K562 (cell line): Measurements from ENCODE around the gene SLC17A9. TPM values are rescaled to one million over a fixed set of nuclear protein-coding genes. Genes with fewer than 3 reads are reported as not detected.

Source experiments
- CBFB ChIP-seq: sonication (generic); formaldehyde crosslinking; IDR thresholded peaks from 2 replicates; pipeline ENCODE4 v1.4.0; 2020; ENCODE audit warnings: mild to moderate bottlenecking, missing genetic modification reagents
- CREBBP ChIP-seq: IDR thresholded peaks from one replicate; pipeline ENCODE4 v1.6.1; 2012; ENCODE audit warnings: low read depth, mild to moderate bottlenecking, control low read depth, inconsistent platforms, low read length
- E2F3 ChIP-seq: fragments of 250-450 bp; sonication (Bioruptor Pico); IDR thresholded peaks from 2 replicates; pipeline ENCODE4 v1.4.0; 2020; ENCODE audit warnings: mild to moderate bottlenecking
- ETV6 ChIP-seq, 3 experiments: fragments of 150-350 bp in 1 of 3; sonication (generic) in 1 of 3; formaldehyde crosslinking in 1 of 3; IDR thresholded peaks; 2 replicates each; pipeline versions ENCODE4 v1.6.1 to v1.8.0; 2014 to 2022; ENCODE audit warnings: borderline replicate concordance in 2 of 3, low read depth in 2 of 3, antibody characterized with exemption in 1 of 3, low read length in 1 of 3, mild to moderate bottlenecking in 1 of 3, missing genetic modification reagents in 1 of 3
- MAFF ChIP-seq: IDR thresholded peaks from 2 replicates; pipeline ENCODE4 v1.6.1; 2012; ENCODE audit warnings: low read length, improper control_type of control experiment
- MCM3 ChIP-seq: fragments of 450-650 bp; IDR thresholded peaks from 2 replicates; pipeline ENCODE4 v1.6.1; 2016
- RHOXF2B ChIP-seq: fragments of 250-450 bp; sonication (Bioruptor Pico); conservative IDR thresholded peaks from 2 replicates; pipeline ENCODE4 v1.5.1; 2021
- SIX5 ChIP-seq, 2 experiments: IDR thresholded peaks; 2 replicates each; pipeline ENCODE4 v1.6.1; 2011; ENCODE audit warnings: low read length in 2 of 2, borderline replicate concordance in 1 of 2, low read depth in 1 of 2, mild to moderate bottlenecking in 1 of 2, moderate library complexity in 1 of 2; ENCODE audit not compliant: insufficient read depth in 1 of 2
- SNIP1 ChIP-seq: fragments of 450-650 bp; IDR thresholded peaks from 2 replicates; pipeline ENCODE4 v1.7.1; 2017; ENCODE audit warnings: low read depth, mild to moderate bottlenecking
- TEAD1 ChIP-seq, 2 experiments: fragments of 450-650 bp in 1 of 2; sonication (generic) in 1 of 2; formaldehyde crosslinking; IDR thresholded peaks; 2 replicates each; pipeline versions ENCODE4 v1.4.0 to v1.8.0; 2020 to 2022; ENCODE audit warnings: mild to moderate bottlenecking in 2 of 2, missing genetic modification reagents in 1 of 2
- ZNF316 ChIP-seq: fragments of 450-650 bp; IDR thresholded peaks from 2 replicates; pipeline ENCODE4 v1.6.1; 2016
- polyA plus RNA-seq, 8 experiments: library from polyadenylated mRNA; depleted of rRNA in 4 of 8; stranded (reverse) in 5 of 8; unstranded in 3 of 8; fragments of >200 nt; fragmentation: Nextera tagmentation in 2 of 8; fragmentation: Illumina TruSeq in 1 of 8; extraction: Ambion mirVana in 2 of 8; extraction: Trizol in 1 of 8; gene quantifications; 2 replicates each; pipeline versions ENCODE4 v1.2.1 to v1.2.3, GENCODE V29; 2011 to 2014; ENCODE audit warnings: inconsistent platforms in 1 of 8, missing spikeins in 1 of 8
- total RNA-seq, 7 experiments: library from RNA; depleted of rRNA in 6 of 7; stranded (reverse); fragments of >200 nt in 6 of 7; fragmentation: Illumina TruSeq in 2 of 7; extraction: Trizol in 2 of 7; gene quantifications; 2 replicates each; pipeline versions ENCODE4 v1.2.1 to v1.2.3, GENCODE V29; 2011 to 2021; ENCODE audit warnings: low replicate concordance in 1 of 7
- TF ChIP-seq, protein P1 (sequence below): sonication (generic); formaldehyde crosslinking; IDR thresholded peaks from 2 replicates; pipeline ENCODE4 v1.5.0; 2020; ENCODE audit warnings: missing genetic modification reagents
- TF ChIP-seq, protein P2 (sequence below), 2 experiments: fragments of 450-650 bp; conservative IDR thresholded peaks; 2 replicates each; pipeline ENCODE4 v1.6.1; 2017; ENCODE audit warnings: mild to moderate bottlenecking in 2 of 2, moderate library complexity in 2 of 2
- TF ChIP-seq, protein P3 (sequence below): fragments of 450-650 bp; IDR thresholded peaks from 2 replicates; pipeline ENCODE4 v1.6.1; 2016
- TF ChIP-seq, protein P4 (sequence below): fragments of 450-650 bp; formaldehyde crosslinking; IDR thresholded peaks from 2 replicates; pipeline ENCODE4 v1.4.0; 2020; ENCODE audit warnings: mild to moderate bottlenecking, mixed read lengths
- TF ChIP-seq, protein P5 (sequence below): sonication (generic); IDR thresholded peaks from 2 replicates; pipeline ENCODE4 v1.6.1; 2016
- TF ChIP-seq, protein P6 (sequence below): IDR thresholded peaks from 3 replicates; pipeline ENCODE4 v1.6.1; 2011; ENCODE audit warnings: borderline replicate concordance, mild to moderate bottlenecking, moderate library complexity; ENCODE audit not compliant: insufficient read length; ENCODE audit errors: extremely low read depth

SLC17A9 gene
- total and polyA plus RNA-seq, 9 of the 15 experiments (the other 6 are each of a cell fraction or from before 2014, with no cell fraction given), result 0.04 to 0.31 TPM; not detected in 7

DNA sequence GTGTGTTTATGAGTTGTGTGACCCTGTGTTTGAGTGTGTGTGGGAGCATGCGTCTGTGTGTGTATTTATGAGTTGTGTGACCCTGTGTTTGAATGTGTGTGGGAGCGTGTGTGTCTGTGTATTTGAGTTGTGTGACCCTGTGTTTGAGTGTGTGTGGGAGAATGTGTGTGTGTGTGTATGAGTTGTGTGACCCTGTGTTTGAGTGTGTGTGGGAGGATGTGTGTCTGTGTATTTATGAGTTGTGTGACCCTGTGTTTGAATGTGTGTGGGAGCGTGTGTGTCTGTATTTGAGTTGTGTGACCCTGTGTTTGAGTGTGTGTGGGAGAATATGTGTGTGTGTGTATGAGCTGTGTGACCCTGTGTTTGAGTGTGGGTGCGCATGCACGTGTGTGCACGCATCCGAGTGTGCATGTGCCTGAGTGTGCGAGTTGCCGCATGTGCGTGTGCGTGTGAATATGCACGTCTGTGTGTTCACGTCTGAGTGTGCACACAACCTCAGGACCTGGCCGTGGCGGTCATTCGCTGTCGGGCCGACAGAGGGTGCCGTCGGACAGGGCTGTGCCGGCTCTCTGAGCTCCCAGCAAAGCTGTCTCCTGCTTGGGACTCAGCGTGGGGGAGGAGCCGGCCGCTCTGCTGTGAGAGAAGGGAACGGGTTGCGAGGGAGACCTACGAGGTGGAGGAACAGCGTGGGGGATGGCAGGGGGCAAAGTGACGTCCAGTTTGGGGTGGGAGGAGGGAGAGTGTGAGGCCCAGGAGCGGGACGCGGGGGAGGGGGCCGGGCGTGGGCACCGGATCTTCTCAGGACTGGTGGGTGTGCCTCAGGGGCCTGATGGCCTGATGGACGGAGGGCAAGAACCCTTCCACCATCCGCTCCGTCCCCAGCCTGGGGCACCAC is 19.7 kb downstream of the SLC17A9 start (continued):
- no peak for TF ChIP-seq ETV6 (IDR thresholded peaks at IDR 0.05; ENCODE audit: borderline replicate concordance in 1 of 2, low read depth in 2 of 2, low read length in 1 of 2)
- TF ChIP-seq ETV6 (CRISPR knock-in tag; IDR thresholded peaks at IDR 0.05; ENCODE audit: borderline replicate concordance), result no peak
- TF ChIP-seq, protein P1, sequence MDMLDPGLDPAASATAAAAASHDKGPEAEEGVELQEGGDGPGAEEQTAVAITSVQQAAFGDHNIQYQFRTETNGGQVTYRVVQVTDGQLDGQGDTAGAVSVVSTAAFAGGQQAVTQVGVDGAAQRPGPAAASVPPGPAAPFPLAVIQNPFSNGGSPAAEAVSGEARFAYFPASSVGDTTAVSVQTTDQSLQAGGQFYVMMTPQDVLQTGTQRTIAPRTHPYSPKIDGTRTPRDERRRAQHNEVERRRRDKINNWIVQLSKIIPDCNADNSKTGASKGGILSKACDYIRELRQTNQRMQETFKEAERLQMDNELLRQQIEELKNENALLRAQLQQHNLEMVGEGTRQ (CRISPR knock-in tag), result no peak
- no peak for TF ChIP-seq E2F3 (CRISPR knock-in tag)
- no peak for TF ChIP-seq CREBBP
- TF ChIP-seq, protein P2, sequence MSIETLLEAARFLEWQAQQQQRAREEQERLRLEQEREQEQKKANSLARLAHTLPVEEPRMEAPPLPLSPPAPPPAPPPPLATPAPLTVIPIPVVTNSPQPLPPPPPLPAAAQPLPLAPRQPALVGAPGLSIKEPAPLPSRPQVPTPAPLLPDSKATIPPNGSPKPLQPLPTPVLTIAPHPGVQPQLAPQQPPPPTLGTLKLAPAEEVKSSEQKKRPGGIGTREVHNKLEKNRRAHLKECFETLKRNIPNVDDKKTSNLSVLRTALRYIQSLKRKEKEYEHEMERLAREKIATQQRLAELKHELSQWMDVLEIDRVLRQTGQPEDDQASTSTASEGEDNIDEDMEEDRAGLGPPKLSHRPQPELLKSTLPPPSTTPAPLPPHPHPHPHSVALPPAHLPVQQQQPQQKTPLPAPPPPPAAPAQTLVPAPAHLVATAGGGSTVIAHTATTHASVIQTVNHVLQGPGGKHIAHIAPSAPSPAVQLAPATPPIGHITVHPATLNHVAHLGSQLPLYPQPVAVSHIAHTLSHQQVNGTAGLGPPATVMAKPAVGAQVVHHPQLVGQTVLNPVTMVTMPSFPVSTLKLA (conservative IDR thresholded peaks at IDR 0.05), result no peak
- TF ChIP-seq MAFF, result no peak
- TF ChIP-seq ZNF316, result no peak
- TF ChIP-seq TEAD1 (CRISPR knock-in tag; IDR thresholded peaks at IDR 0.05), result no peak
- no peak for TF ChIP-seq SIX5 (IDR thresholded peaks at IDR 0.05; ENCODE audit: borderline replicate concordance in 1 of 2, insufficient read depth in 1 of 2, low read depth in 1 of 2, low read length in 2 of 2)
- TF ChIP-seq CBFB (CRISPR knock-in tag), result 0 out of 2 replicates have a peak, but pooled peaks have one; percentile 39
- no peak for TF ChIP-seq MCM3
- TF ChIP-seq, protein P3, sequence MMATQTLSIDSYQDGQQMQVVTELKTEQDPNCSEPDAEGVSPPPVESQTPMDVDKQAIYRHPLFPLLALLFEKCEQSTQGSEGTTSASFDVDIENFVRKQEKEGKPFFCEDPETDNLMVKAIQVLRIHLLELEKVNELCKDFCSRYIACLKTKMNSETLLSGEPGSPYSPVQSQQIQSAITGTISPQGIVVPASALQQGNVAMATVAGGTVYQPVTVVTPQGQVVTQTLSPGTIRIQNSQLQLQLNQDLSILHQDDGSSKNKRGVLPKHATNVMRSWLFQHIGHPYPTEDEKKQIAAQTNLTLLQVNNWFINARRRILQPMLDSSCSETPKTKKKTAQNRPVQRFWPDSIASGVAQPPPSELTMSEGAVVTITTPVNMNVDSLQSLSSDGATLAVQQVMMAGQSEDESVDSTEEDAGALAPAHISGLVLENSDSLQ, result no peak
- TF ChIP-seq, protein P4, sequence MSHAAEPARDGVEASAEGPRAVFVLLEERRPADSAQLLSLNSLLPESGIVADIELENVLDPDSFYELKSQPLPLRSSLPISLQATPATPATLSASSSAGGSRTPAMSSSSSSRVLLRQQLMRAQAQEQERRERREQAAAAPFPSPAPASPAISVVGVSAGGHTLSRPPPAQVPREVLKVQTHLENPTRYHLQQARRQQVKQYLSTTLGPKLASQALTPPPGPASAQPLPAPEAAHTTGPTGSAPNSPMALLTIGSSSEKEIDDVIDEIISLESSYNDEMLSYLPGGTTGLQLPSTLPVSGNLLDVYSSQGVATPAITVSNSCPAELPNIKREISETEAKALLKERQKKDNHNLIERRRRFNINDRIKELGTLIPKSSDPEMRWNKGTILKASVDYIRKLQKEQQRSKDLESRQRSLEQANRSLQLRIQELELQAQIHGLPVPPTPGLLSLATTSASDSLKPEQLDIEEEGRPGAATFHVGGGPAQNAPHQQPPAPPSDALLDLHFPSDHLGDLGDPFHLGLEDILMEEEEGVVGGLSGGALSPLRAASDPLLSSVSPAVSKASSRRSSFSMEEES (CRISPR knock-in tag), result no peak
- TF ChIP-seq, protein P5, sequence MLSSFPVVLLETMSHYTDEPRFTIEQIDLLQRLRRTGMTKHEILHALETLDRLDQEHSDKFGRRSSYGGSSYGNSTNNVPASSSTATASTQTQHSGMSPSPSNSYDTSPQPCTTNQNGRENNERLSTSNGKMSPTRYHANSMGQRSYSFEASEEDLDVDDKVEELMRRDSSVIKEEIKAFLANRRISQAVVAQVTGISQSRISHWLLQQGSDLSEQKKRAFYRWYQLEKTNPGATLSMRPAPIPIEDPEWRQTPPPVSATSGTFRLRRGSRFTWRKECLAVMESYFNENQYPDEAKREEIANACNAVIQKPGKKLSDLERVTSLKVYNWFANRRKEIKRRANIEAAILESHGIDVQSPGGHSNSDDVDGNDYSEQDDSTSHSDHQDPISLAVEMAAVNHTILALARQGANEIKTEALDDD, result no peak
- TF ChIP-seq, protein P6, sequence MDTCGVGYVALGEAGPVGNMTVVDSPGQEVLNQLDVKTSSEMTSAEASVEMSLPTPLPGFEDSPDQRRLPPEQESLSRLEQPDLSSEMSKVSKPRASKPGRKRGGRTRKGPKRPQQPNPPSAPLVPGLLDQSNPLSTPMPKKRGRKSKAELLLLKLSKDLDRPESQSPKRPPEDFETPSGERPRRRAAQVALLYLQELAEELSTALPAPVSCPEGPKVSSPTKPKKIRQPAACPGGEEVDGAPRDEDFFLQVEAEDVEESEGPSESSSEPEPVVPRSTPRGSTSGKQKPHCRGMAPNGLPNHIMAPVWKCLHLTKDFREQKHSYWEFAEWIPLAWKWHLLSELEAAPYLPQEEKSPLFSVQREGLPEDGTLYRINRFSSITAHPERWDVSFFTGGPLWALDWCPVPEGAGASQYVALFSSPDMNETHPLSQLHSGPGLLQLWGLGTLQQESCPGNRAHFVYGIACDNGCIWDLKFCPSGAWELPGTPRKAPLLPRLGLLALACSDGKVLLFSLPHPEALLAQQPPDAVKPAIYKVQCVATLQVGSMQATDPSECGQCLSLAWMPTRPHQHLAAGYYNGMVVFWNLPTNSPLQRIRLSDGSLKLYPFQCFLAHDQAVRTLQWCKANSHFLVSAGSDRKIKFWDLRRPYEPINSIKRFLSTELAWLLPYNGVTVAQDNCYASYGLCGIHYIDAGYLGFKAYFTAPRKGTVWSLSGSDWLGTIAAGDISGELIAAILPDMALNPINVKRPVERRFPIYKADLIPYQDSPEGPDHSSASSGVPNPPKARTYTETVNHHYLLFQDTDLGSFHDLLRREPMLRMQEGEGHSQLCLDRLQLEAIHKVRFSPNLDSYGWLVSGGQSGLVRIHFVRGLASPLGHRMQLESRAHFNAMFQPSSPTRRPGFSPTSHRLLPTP, result no peak
- TF ChIP-seq RHOXF2B, result no peak
- TF ChIP-seq SNIP1, result no peak
